ENCODE measurements around the gene PGM2L1. TPM values are rescaled to one million over a fixed set of nuclear protein-coding genes. Genes with fewer than 3 reads are reported as not detected.

The PGM2L1 gene
- total and polyA plus RNA-seq, 2 of the 4 experiments (the other 2 are of a cell fraction) = 0.72 to 1.8 TPM

DNA sequence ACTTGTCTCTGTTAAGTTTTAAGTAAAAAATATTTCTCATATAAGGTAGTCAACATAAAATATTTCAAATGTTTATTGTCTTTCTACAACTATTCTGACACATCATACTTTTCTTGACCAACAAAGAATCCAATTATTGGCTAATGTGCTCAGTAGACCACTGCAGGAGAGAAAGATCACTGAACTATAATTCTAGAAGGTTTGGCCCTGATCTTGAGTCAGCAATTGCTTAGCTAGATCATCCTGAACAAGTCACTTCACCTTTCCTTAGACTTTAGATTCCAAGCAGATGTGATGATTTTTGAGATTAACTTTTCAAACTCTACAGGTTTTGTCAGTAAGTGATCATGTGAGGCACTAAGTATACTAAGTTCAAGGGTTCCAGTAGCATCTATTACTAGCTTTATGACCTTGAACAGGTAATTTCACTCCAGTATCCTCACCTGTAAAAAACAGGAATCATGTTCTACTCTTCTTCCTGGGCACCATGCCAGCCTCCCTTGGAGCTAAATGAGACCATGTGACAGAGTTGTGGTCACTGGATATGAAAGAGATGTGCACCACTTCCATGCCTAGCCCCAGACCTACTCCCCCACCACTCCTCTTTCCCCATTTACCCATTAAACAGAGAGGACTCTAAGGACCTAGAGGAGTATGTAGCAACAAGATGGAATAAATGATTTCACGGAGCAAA, 17.3 kb downstream of the PGM2L1 start:
- H3K27ac ChIP-seq (ENCODE audit: insufficient read depth, low read length) = no peak overlapping the region
- DNase-seq = no peak
- intact Hi-C loops (cut with micrococcal nuclease) (no loop called here), dilution Hi-C loops (cut with HindIII; ENCODE audit: low sequenced_read_pairs, unreplicated experiment) (no loop called here), in situ Hi-C loops (cut with MboI; ENCODE audit: low sequenced_read_pairs) (no loop called here)
- no peak overlapping the region for H3K23ac ChIP-seq (ENCODE audit: low read depth, low read length)
- no peaks in the 10 kb centered on the region for H4K20me1 ChIP-seq (ENCODE audit: insufficient read depth, low read length)
- H3K9me1 ChIP-seq (ENCODE audit: insufficient read depth, low read length) = peaks cover 3% of the 10 kb centered on the region; the same call in 1 of the 2 replicates
- no peak overlapping the region for H2BK20ac ChIP-seq (ENCODE audit: low read depth, low read length)
- no peak overlapping the region for H3K4me3 ChIP-seq (ENCODE audit: insufficient read depth, low read depth, low read length)
- no peak overlapping the region for H3K18ac ChIP-seq (ENCODE audit: low read depth, low read length)
- H2BK15ac ChIP-seq (ENCODE audit: low read depth, low read length) = no peak overlapping the region
- TF ChIP-seq MAFK (IDR thresholded peaks at IDR 0.05; ENCODE audit: low read depth, low read length) (no peak), POLR2A (IDR thresholded peaks at IDR 0.05; ENCODE audit: low read depth, low read length) (no peak), SMC3 (IDR thresholded peaks at IDR 0.05; ENCODE audit: low read depth, low read length) (no peak)
- 0 out of 2 replicates have a peak, but pooled peaks cover 1% of the 10 kb centered on the region for H3K4me1 ChIP-seq (ENCODE audit: control insufficient read depth, insufficient read depth, low read length)
- H2AK5ac ChIP-seq (ENCODE audit: low read depth, low read length) = no peak overlapping the region
- BruUV-seq (replicated peaks) = no TSS peak
- no peak overlapping the region for H2AK9ac ChIP-seq (replicated peaks; ENCODE audit: low read depth, low read length, poor library complexity)
- H2BK120ac ChIP-seq (ENCODE audit: low read depth, low read length) = no peak overlapping the region
- no peak overlapping the region for H2BK5ac ChIP-seq (ENCODE audit: low read depth, low read length, poor library complexity, severe bottlenecking)
- no peaks in the 10 kb centered on the region for H3K27me3 ChIP-seq (ENCODE audit: control insufficient read depth, insufficient read depth, low read length)
- ChIA-PET CTCF (no interaction called here), POLR2A (ENCODE audit: unreplicated experiment) (no interaction called here)
- no peak overlapping the region for H3K14ac ChIP-seq (replicated peaks; ENCODE audit: low read depth, low read length)
- no peaks in the 10 kb centered on the region for H3K36me3 ChIP-seq (ENCODE audit: control insufficient read depth, insufficient read depth, low read length)
- no peak overlapping the region for H2AFZ ChIP-seq (replicated peaks; ENCODE audit: low read length, poor library complexity)
- H4K5ac ChIP-seq (ENCODE audit: low read depth, low read length) = no peak overlapping the region
- H3K9me3 ChIP-seq (ENCODE audit: control insufficient read depth, insufficient read depth, low read length) = no peaks in the 10 kb centered on the region
- no peak overlapping the region for H4K8ac ChIP-seq (ENCODE audit: low read depth in 2 of 2, low read length in 2 of 2)
- no peak overlapping the region for H3K4ac ChIP-seq (ENCODE audit: low read depth, low read length)
- no peak overlapping the region for H3K9ac ChIP-seq (ENCODE audit: low read depth, low read length)
- no peaks in the 10 kb centered on the region; a peak in 1 of 4 replicates for H3K79me1 ChIP-seq (ENCODE audit: low read depth in 1 of 2, low read length in 2 of 2)
- no peak overlapping the region for H4K91ac ChIP-seq (ENCODE audit: insufficient read depth, low read depth, low read length)
- no peak for ATAC-seq (ENCODE audit: low read depth)
- no CpG with 5 or more reads among the region's 1 CpG for whole genome bisulfite sequencing, 2 experiments (ENCODE audit: extremely low coverage in 2 of 2, insufficient read length in 1 of 2)
- no peak overlapping the region for H3K56ac ChIP-seq (ENCODE audit: extremely low read depth, insufficient read depth, low read length)
- H3K4me2 ChIP-seq (ENCODE audit: low read depth, low read length) = no peak overlapping the region
